ENCODE results near the gene MAN1A1. TPM values are rescaled to one million over a fixed set of nuclear protein-coding genes. Genes with fewer than 3 reads are reported as not detected.

MAN1A1 gene
- total RNA-seq, 1 experiment from 2014 or later, result 0.06 TPM

DNA sequence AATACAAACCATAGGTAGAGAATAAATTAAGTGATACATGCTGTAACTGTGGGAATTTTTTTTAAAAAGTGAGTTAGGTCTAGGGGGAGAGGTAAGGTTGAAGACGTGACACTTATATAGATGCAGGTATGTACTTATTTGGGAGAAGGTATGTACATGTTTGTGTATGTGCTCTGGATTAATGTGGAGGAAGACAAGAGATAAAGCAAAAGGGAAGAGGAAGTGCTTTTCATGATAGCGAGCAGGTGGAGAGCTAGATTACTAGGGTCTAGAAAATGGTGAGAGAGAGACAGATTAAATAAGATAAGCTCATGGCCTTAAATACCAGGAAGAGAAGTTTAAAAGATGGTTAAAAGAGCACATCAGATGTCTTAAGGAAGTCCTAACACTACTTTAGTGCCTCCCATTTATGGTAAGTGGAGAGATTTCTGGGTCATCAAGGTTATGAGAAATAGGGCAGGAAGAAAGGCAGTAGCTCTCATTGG lies 92.5 kb downstream of the MAN1A1 start:
- DNase-seq (ENCODE audit: low spot score), result no peak
- H3K27me3 ChIP-seq (replicated peaks; ENCODE audit: insufficient read depth, low read depth, low read length, poor library complexity), result no peaks in the 10 kb centered on the region
- BruUV-seq (replicated peaks), result no TSS peak
- no peaks in the 10 kb centered on the region for H3K36me3 ChIP-seq (ENCODE audit: insufficient read depth, low read length, poor library complexity, severe bottlenecking)
- intact Hi-C loops (cut with micrococcal nuclease; ENCODE audit: unreplicated experiment), result no loop called here
- ChIA-PET POLR2A (ENCODE audit: low non-redundant PET) (no interaction called here), CTCF (no interaction called here)
- H3K4me3 ChIP-seq (ENCODE audit: low read depth, low read length, poor library complexity, severe bottlenecking), result no peak overlapping the region
- no peaks in the 10 kb centered on the region for H3K9me3 ChIP-seq (ENCODE audit: low read depth, low read length, poor library complexity, severe bottlenecking)
- H3K27ac ChIP-seq (ENCODE audit: low read depth, low read length, poor library complexity, severe bottlenecking), result no peak overlapping the region
- TF ChIP-seq, protein P1, sequence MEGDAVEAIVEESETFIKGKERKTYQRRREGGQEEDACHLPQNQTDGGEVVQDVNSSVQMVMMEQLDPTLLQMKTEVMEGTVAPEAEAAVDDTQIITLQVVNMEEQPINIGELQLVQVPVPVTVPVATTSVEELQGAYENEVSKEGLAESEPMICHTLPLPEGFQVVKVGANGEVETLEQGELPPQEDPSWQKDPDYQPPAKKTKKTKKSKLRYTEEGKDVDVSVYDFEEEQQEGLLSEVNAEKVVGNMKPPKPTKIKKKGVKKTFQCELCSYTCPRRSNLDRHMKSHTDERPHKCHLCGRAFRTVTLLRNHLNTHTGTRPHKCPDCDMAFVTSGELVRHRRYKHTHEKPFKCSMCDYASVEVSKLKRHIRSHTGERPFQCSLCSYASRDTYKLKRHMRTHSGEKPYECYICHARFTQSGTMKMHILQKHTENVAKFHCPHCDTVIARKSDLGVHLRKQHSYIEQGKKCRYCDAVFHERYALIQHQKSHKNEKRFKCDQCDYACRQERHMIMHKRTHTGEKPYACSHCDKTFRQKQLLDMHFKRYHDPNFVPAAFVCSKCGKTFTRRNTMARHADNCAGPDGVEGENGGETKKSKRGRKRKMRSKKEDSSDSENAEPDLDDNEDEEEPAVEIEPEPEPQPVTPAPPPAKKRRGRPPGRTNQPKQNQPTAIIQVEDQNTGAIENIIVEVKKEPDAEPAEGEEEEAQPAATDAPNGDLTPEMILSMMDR (conservative IDR thresholded peaks at IDR 0.05; ENCODE audit: low read depth, low read length), result no peak
- TF ChIP-seq EZH2 (IDR thresholded peaks at IDR 0.05; ENCODE audit: borderline replicate concordance, low read depth, low read length, poor library complexity, severe bottlenecking), result no peak
- no peaks in the 10 kb centered on the region for H3K4me1 ChIP-seq (ENCODE audit: insufficient read depth, low read length, poor library complexity, severe bottlenecking)

DNA sequence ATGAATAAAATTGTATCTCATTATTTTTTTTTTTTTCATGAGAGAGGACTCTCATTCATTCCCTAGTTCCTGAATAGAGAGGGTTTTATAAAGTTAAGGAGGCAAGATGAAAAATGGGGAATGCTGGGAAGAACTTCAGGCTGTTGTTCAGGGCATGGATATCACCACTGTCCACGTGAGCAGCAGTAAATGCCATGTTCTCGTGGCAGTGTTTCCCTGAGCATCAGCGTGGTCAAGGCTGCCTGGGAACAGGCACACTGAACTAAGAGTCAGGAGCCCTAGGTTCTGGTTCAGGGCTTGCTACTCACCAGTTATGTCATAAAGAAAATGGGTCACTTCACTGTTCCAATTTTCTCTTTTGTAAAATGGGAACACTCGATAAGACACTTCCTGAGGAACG lies 93.2 kb downstream of the MAN1A1 start:
- Histone ChIP-seq H3K27ac (ENCODE audit: low read depth, low read length, poor library complexity, severe bottlenecking) (no peak overlapping the region), H3K36me3 (ENCODE audit: insufficient read depth, low read length, poor library complexity, severe bottlenecking) (no peaks in the 10 kb centered on the region), H3K4me1 (ENCODE audit: insufficient read depth, low read length, poor library complexity, severe bottlenecking) (no peaks in the 10 kb centered on the region), H3K9me3 (ENCODE audit: low read depth, low read length, poor library complexity, severe bottlenecking) (no peaks in the 10 kb centered on the region), H3K4me3 (ENCODE audit: low read depth, low read length, poor library complexity, severe bottlenecking) (no peak overlapping the region), H3K27me3 (replicated peaks; ENCODE audit: insufficient read depth, low read depth, low read length, poor library complexity) (no peaks in the 10 kb centered on the region)
- no peak for DNase-seq (ENCODE audit: low spot score)
- TF ChIP-seq EZH2 (IDR thresholded peaks at IDR 0.05; ENCODE audit: borderline replicate concordance, low read depth, low read length, poor library complexity, severe bottlenecking), result no peak
- TF ChIP-seq, protein P1 (conservative IDR thresholded peaks at IDR 0.05; ENCODE audit: low read depth, low read length), result no peak
- ChIA-PET CTCF (no interaction called here), POLR2A (ENCODE audit: low non-redundant PET) (no interaction called here)
- no TSS peak for BruUV-seq (replicated peaks)
- intact Hi-C loops (cut with micrococcal nuclease; ENCODE audit: unreplicated experiment), result no loop called here

DNA sequence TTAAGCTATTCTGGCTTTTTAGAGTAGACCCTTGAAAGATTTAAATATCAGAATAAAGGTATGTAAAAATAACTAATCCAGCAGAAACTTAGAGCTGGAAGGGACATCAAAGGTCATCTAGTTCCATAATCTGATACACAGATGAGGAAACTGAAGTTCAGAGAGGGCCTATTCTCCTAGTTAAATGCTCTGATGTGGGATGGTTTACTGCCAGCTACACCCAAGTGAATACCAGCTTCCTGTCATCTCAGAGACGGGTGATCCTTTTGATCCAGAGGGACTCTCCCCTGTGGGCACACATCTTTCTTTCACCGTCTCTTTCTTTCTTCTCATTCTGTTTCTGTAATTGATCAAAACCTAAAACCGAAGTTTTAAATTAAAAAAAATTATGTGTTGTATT lies 94.1 kb downstream of the MAN1A1 start:
- ChIA-PET CTCF (no interaction called here), POLR2A (ENCODE audit: low non-redundant PET) (no interaction called here)
- H3K36me3 ChIP-seq (ENCODE audit: insufficient read depth, low read length, poor library complexity, severe bottlenecking), result no peaks in the 10 kb centered on the region
- H3K9me3 ChIP-seq (ENCODE audit: low read depth, low read length, poor library complexity, severe bottlenecking), result no peaks in the 10 kb centered on the region
- no peak for DNase-seq (ENCODE audit: low spot score)
- H3K27me3 ChIP-seq (replicated peaks; ENCODE audit: insufficient read depth, low read depth, low read length, poor library complexity), result no peaks in the 10 kb centered on the region
- intact Hi-C loops (cut with micrococcal nuclease; ENCODE audit: unreplicated experiment), result no loop called here
- TF ChIP-seq EZH2 (IDR thresholded peaks at IDR 0.05; ENCODE audit: borderline replicate concordance, low read depth, low read length, poor library complexity, severe bottlenecking), result no peak
- TF ChIP-seq, protein P1 (conservative IDR thresholded peaks at IDR 0.05; ENCODE audit: low read depth, low read length), result no peak
- BruUV-seq (replicated peaks), result no TSS peak
- H3K4me3 ChIP-seq (ENCODE audit: low read depth, low read length, poor library complexity, severe bottlenecking), result no peak overlapping the region
- H3K27ac ChIP-seq (ENCODE audit: low read depth, low read length, poor library complexity, severe bottlenecking), result no peak overlapping the region
- H3K4me1 ChIP-seq (ENCODE audit: insufficient read depth, low read length, poor library complexity, severe bottlenecking), result no peaks in the 10 kb centered on the region

All from A673 (cell line).